ENCODE data around the gene ENTHD1.

DNA sequence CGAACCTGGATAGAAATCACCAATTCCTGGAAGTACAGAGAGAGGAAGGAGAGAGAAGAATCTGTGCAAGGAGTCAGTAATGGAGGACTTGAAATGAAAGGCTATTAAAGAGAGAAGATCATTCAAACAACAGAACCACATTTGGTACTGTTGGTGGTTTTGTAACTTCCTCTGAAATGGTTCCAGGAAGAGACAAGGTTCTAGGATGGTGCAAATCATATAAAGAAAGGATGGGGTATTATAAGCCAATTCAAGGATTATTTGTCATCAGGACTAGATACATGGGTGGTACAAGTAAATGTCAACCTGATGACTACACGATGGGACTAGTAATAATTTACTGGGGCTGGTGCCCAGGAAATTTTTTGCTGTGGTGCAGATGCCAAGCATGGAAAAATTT, 37.7 kb upstream of the ENTHD1 start:
- TF ChIP-seq, protein P1, sequence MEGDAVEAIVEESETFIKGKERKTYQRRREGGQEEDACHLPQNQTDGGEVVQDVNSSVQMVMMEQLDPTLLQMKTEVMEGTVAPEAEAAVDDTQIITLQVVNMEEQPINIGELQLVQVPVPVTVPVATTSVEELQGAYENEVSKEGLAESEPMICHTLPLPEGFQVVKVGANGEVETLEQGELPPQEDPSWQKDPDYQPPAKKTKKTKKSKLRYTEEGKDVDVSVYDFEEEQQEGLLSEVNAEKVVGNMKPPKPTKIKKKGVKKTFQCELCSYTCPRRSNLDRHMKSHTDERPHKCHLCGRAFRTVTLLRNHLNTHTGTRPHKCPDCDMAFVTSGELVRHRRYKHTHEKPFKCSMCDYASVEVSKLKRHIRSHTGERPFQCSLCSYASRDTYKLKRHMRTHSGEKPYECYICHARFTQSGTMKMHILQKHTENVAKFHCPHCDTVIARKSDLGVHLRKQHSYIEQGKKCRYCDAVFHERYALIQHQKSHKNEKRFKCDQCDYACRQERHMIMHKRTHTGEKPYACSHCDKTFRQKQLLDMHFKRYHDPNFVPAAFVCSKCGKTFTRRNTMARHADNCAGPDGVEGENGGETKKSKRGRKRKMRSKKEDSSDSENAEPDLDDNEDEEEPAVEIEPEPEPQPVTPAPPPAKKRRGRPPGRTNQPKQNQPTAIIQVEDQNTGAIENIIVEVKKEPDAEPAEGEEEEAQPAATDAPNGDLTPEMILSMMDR (IDR thresholded peaks at IDR 0.05; ENCODE audit: low read depth, low read length): no peak
- TF ChIP-seq EZH2phosphoT487 (IDR thresholded peaks at IDR 0.05; ENCODE audit: low read depth): no peak

Measured in OCI-LY3 (cell line).